Erythroblast (primary cell): ENCODE measurements around the gene ADARB1.

ENCODE experiments used
- DNase-seq, 2 experiments: peaks; one replicate each; lab custom pipeline; 2025; lab: John Stamatoyannopoulos, UW
- GATA1 ChIP-seq: IDR thresholded peaks from 2 replicates; pipeline ENCODE4 v1.6.1; 2011; ENCODE audit warnings: low read depth, mild to moderate bottlenecking, control low read depth, low read length, moderate library complexity
- POLR2A ChIP-seq: IDR thresholded peaks from 2 replicates; pipeline ENCODE4 v1.6.1; 2011; ENCODE audit warnings: mild to moderate bottlenecking, low read length

Gene ADARB1

DNA sequence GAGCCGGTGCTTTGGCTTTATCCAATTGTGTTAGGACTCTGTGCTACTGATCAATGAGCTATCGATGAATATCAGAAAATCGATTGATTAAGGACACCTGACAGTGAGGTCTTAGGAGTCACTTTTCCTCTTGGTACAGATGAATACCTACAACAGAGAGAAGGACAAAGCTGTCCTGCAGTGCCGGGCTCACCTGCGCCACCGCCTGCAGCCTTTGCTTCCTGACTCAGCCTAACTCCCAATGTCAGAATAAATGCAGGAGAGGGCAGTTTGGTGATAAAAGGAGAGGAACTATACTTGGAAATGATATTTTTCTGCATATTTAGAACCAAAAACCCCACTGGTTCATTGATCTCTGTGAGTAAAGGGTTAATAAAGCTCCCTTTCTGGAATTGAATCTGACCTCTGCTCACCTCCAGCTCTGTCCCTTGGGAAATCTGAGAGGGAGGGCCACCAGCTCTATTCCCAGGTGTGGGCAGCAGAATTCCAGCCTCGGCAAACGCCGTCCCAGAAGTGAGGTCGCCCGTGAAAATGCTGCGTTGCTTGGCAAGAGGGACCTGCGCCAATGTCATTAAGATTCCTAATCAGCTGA lies 174.0 kb downstream of the ADARB1 start:
- DNase-seq, result no peak
- TF ChIP-seq GATA1, result no peak
- no peak for TF ChIP-seq POLR2A

DNA sequence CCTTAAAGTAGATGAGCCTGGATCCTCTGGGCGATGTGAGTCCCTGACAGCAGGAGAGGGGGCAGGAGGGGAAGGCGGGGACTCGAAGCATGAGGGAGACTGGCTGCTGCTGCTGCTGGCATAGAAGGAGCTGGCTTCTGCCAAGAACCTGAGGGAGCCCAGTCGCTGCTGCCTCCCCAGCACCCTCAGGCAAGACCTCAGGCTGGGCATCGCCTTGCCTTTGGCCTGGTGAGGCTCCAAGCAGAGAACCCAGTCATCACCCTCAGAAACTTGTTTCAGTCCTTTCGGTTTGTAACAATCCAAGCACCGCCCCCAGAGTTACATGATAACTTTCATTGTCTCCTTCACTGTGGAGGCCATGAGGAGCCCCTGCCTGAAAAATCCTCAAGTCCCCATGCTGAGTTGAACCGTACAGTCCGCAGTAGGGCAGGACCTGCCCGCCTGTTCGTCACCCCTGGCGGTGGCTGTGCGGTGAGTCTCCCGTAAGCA lies 174.6 kb downstream of the ADARB1 start:
- TF ChIP-seq GATA1 (no peak), POLR2A (no peak)
- DNase-seq, result no peak

GRCh38 chr21:45249626-45250025 lies 175.2 kb downstream of the ADARB1 start:
- TF ChIP-seq GATA1 (no peak), POLR2A (no peak)
- DNase-seq, result no peak

DNA sequence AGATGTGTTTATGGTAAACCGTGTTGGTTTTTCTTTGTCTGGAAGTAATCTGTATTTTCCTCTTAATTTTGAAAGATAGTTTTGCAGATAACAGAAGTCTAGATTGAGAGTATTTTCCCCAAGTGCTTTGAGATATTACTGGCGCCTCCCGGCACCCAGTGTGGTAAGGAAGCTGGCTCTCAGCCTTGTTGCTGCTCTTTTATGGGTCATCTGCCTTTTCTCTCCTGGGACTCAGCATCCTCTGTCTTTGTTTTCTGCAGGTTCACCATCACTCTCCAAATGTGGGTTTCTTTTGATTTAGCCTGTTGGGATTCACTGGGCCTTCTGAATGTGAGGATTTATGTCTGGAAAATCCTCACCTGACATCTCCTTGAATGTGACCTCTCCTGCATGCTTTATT lies 175.9 kb downstream of the ADARB1 start:
- DNase-seq, result no peak
- no peak for TF ChIP-seq GATA1
- no peak for TF ChIP-seq POLR2A

- no peak for TF ChIP-seq GATA1
- no peak for TF ChIP-seq POLR2A
- no peak for DNase-seq
Observed at GRCh38 chr21:45250914-45251634, 176.7 kb downstream of the ADARB1 start.

GRCh38 chr21:45251635-45252447 lies 177.5 kb downstream of the ADARB1 start:
- TF ChIP-seq GATA1 (no peak), POLR2A (no peak)
- no peak for DNase-seq

- no peak for DNase-seq
- no peak for TF ChIP-seq POLR2A
Observed at GRCh38 chr21:45252448-45252925, 178.1 kb downstream of the ADARB1 start.

- TF ChIP-seq POLR2A (no peak), GATA1 (no peak)
- no peak for DNase-seq
Observed at GRCh38 chr21:45253180-45253579, 178.8 kb downstream of the ADARB1 start.

GRCh38 chr21:45253633-45254459 lies 179.5 kb downstream of the ADARB1 start:
- no peak for TF ChIP-seq GATA1
- TF ChIP-seq POLR2A, result no peak
- DNase-seq, result no peak

GRCh38 chr21:45254460-45254930 lies 180.1 kb downstream of the ADARB1 start:
- TF ChIP-seq GATA1, result no peak
- TF ChIP-seq POLR2A, result no peak
- no peak for DNase-seq

DNA sequence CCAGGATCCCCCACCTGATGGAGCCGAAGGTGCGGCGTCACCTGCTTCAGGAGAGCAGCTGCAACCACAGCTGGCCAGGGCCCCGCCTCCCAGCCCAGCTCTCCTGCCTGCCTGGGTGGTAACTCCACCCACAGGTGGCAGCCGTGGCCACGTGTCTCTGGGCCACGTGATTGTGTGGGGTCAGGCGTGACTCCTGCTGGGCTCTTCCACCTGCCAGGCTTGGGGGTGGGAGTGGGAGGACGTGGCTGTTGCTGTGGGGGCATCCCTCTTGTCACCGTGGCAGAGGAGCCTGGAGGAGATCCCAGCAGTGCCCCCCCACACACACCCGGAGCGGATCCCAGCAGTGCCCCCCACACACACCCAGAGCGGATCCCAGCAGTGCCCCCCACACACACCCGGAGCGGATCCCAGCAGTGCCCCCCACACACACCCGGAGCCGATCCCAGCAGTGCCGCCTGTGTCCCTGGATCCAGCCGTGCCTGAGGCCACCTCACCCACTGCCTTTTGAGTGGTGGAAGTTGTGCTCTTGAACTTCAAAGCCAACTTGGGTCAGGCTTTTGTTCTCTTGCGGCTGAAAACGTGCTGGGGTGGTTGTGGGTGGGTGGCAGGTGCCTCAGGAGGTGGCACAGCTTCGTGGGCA lies 181.1 kb downstream of the ADARB1 start:
- DNase-seq, result no peak
- no peak for TF ChIP-seq POLR2A
- no peak for TF ChIP-seq GATA1

- DNase-seq, result no peak
- TF ChIP-seq GATA1, result no peak
- TF ChIP-seq POLR2A, result no peak
Observed at GRCh38 chr21:45256021-45256911, 181.9 kb downstream of the ADARB1 start.
